OCI-LY7 (cell line): ENCODE results near the gene HMGXB4.

Source experiments
- CTCF ChIP-seq: fragments of 200-600 bp; sonication (generic); conservative IDR thresholded peaks from 2 replicates; pipeline ENCODE4 v1.5.1; 2014; ENCODE audit warnings: mild to moderate bottlenecking, antibody characterized with exemption, low read length, moderate library complexity, mixed read lengths
- EZH2phosphoT487 ChIP-seq: fragments of 200-600 bp; sonication (generic); IDR thresholded peaks from 2 replicates; pipeline ENCODE4 v1.6.1; 2018; ENCODE audit warnings: low read depth, borderline replicate concordance, mild to moderate bottlenecking, mixed run types, antibody characterized with exemption, low read length, moderate library complexity, mixed read lengths

GRCh38 chr22:35274154-35274871 is 17.0 kb downstream of the HMGXB4 start:
- TF ChIP-seq EZH2phosphoT487 (no peak), CTCF (no peak)
